Colonic mucosa (tissue), 4 donors: ENCODE measurements around the gene NFE2L3. TPM values are rescaled to one million over a fixed set of nuclear protein-coding genes. Genes with fewer than 3 reads are reported as not detected.

Experiments
- DNase-seq: peaks from one replicate; pipeline ENCODE4 v3.0.0-alpha.2; 2020
- H3K27ac ChIP-seq: fragments of 200-600 bp; one replicate; pipeline ENCODE4 v1.8.0; 2021
- H3K27me3 ChIP-seq: fragments of 200-600 bp; one replicate; pipeline ENCODE4 v1.8.0; 2021
- H3K36me3 ChIP-seq: fragments of 200-600 bp; one replicate; pipeline ENCODE4 v1.8.0; 2021
- H3K4me1 ChIP-seq: fragments of 200-600 bp; one replicate; pipeline ENCODE4 v1.8.0; 2021; ENCODE audit warnings: mild to moderate bottlenecking
- H3K4me3 ChIP-seq: fragments of 200-600 bp; one replicate; pipeline ENCODE4 v1.8.0; 2021
- H3K9ac ChIP-seq, 2 donors: one replicate each; pipeline ENCODE4 v1.7.0; 2013; ENCODE audit warnings: control low read depth in 2 of 2, low read depth in 2 of 2, low read length in 2 of 2
- H3K9me3 ChIP-seq: fragments of 200-600 bp; one replicate; pipeline ENCODE4 v1.8.0; 2021
- CTCF ChIP-seq: fragments of 200-600 bp; IDR thresholded peaks from one replicate; pipeline ENCODE4 v1.8.0; 2022; ENCODE audit warnings: antibody characterized with exemption, mild to moderate bottlenecking
- intact Hi-C: fragments of 100-400 bp; cut with DNase I; formaldehyde crosslinking; loops from one replicate; pipeline ENCODE4 v1.14.1; 2022
- total RNA-seq, 2 donors: library from RNA; stranded (reverse); fragmentation: NEBNext Ultra II Directional in 1 of 2; extraction: Animal tissue kit (Norgen Biotek cat#: 25700) in 1 of 2; gene quantifications; one replicate each; pipeline ENCODE4 v1.2.1, GENCODE V29; 2021
- donor health status: healthy.
- donor health status: DM: no; HTN: no; CAD: no.
- donor health status: DM: no; HTN: no; CAD: no.

Gene NFE2L3
- total RNA-seq, 2 donors from 2014 or later = 12.0 to 13.0 TPM

GRCh38 chr7:26185131-26185843 lies 33.3 kb downstream of the NFE2L3 start:
- H3K36me3 ChIP-seq = peaks cover 7% of the 10 kb centered on the region
- H3K27ac ChIP-seq = no peak overlapping the region
- H3K9ac ChIP-seq = no peak overlapping the region
- H3K4me3 ChIP-seq = no peak overlapping the region
- no peaks in the 10 kb centered on the region for H3K9me3 ChIP-seq
- intact Hi-C loops = no loop called here
- H3K4me1 ChIP-seq = no peaks in the 10 kb centered on the region
- no peak for DNase-seq
- TF ChIP-seq CTCF = no peak
- no peaks in the 10 kb centered on the region for H3K27me3 ChIP-seq

GRCh38 chr7:26185844-26186180 lies 33.8 kb downstream of the NFE2L3 start:
- no peak overlapping the region for H3K27ac ChIP-seq
- no peak overlapping the region for H3K9ac ChIP-seq
- no peak for TF ChIP-seq CTCF
- H3K4me1 ChIP-seq = no peaks in the 10 kb centered on the region
- peaks cover 8% of the 10 kb centered on the region for H3K36me3 ChIP-seq
- no peaks in the 10 kb centered on the region for H3K27me3 ChIP-seq
- DNase-seq = no peak
- intact Hi-C loops = no loop called here
- no peak overlapping the region for H3K4me3 ChIP-seq
- no peaks in the 10 kb centered on the region for H3K9me3 ChIP-seq

- H3K4me1 ChIP-seq = no peaks in the 10 kb centered on the region
- H3K36me3 ChIP-seq = peaks cover 12% of the 10 kb centered on the region
These were observed 34.6 kb downstream of the NFE2L3 start for GRCh38 chr7:26186364-26187311.

GRCh38 chr7:26187380-26188205 lies 35.6 kb downstream of the NFE2L3 start:
- Histone ChIP-seq H3K36me3 (peaks cover 18% of the 10 kb centered on the region), H3K4me1 (no peaks in the 10 kb centered on the region), H3K9ac (no peak overlapping the region), H3K4me3 (no peak overlapping the region), H3K27me3 (no peaks in the 10 kb centered on the region), H3K9me3 (no peaks in the 10 kb centered on the region), H3K27ac (no peak overlapping the region)
- intact Hi-C loops = no loop called here
- DNase-seq = no peak
- TF ChIP-seq CTCF = no peak

More at GRCh38 chr7:26186364-26187311, 34.6 kb downstream of the NFE2L3 start:
- DNase-seq = no peak
- Histone ChIP-seq H3K27ac (no peak overlapping the region), H3K9me3 (no peaks in the 10 kb centered on the region), H3K4me3 (no peak overlapping the region), H3K9ac (no peak overlapping the region), H3K27me3 (no peaks in the 10 kb centered on the region)
- TF ChIP-seq CTCF = no peak
- intact Hi-C loops = no loop called here
